MCF 10A (cell line): Measurements from ENCODE around the gene OR51B6. TPM values are rescaled to one million over a fixed set of nuclear protein-coding genes. Genes with fewer than 3 reads are reported as not detected.

Experiments used
- Bru-seq: library from RNA; stranded (reverse); fragments of 400-500 nt; gene quantifications from one replicate; lab custom pipeline; 2021; lab: Mats Ljungman, UMichigan
- BruChase-seq, 2 experiments: library from RNA; stranded (reverse); fragments of 400-500 nt; gene quantifications; one replicate each; lab custom pipeline; 2021; lab: Mats Ljungman, UMichigan
- BruUV-seq: library from RNA; stranded (reverse); fragments of 400-500 nt; replicated peaks from 2 replicates; lab custom pipeline; 2021; lab: Mats Ljungman, UMichigan
- CTCF ChIA-PET: fragments of 300-600 bp; sonication (Branson Sonifier 250); formaldehyde crosslinking; extraction: SDS; loops from one replicate; lab custom pipeline; 2021; ENCODE audit warnings: antibody characterized with exemption, inconsistent platforms; lab: Yijun Ruan, JAX
- POLR2A ChIA-PET: fragments of 300-600, 350-650 bp; sonication (Branson Sonifier 250); formaldehyde crosslinking; extraction: SDS; loops from one replicate; lab custom pipeline; 2020; ENCODE audit warnings: antibody characterized with exemption, inconsistent platforms; lab: Yijun Ruan, JAX
- DNase-seq: peaks from one replicate; pipeline ENCODE4 v3.0.0-alpha.2; 2018; ENCODE audit not compliant: unreplicated experiment
- H3K27ac Mint-ChIP-seq: one replicate; pipeline ENCODE4 v1.8.0; 2022; ENCODE audit warnings: mild to moderate bottlenecking, low read depth, mixed read lengths; ENCODE audit not compliant: unreplicated experiment
- H3K27me3 Mint-ChIP-seq: one replicate; pipeline ENCODE4 v1.8.0; 2022; ENCODE audit warnings: mixed read lengths; ENCODE audit not compliant: insufficient read depth, unreplicated experiment
- H3K36me3 Mint-ChIP-seq: one replicate; pipeline ENCODE4 v1.8.0; 2022; ENCODE audit warnings: mild to moderate bottlenecking, moderate library complexity, mixed read lengths; ENCODE audit not compliant: insufficient read depth, unreplicated experiment
- H3K4me1 Mint-ChIP-seq: one replicate; pipeline ENCODE4 v1.8.0; 2022; ENCODE audit warnings: mixed read lengths; ENCODE audit not compliant: insufficient read depth, unreplicated experiment
- H3K4me3 Mint-ChIP-seq: one replicate; pipeline ENCODE4 v1.8.0; 2022; ENCODE audit warnings: mild to moderate bottlenecking, moderate library complexity, mixed read lengths; ENCODE audit not compliant: unreplicated experiment
- H3K9me3 Mint-ChIP-seq: one replicate; pipeline ENCODE4 v1.8.0; 2022; ENCODE audit warnings: mixed read lengths; ENCODE audit not compliant: unreplicated experiment
- intact Hi-C: fragments of 100-400 bp; cut with micrococcal nuclease; formaldehyde crosslinking; loops from 2 replicates; pipeline ENCODE4 v1.14.1; 2022
- long read RNA-seq: library from polyadenylated mRNA; stranded (forward); transcript quantifications from one replicate; pipeline ENCODE4 v2.0.0, GENCODE V29; 2022
- total RNA-seq: library from RNA; stranded (reverse); gene quantifications from 2 replicates; pipeline ENCODE4 v1.2.3, GENCODE V29; 2022
- TF ChIP-seq, protein P1 (sequence below): fragments of 200-600 bp; IDR thresholded peaks from one replicate; pipeline ENCODE4 v1.8.0; 2022; ENCODE audit warnings: antibody characterized with exemption, mild to moderate bottlenecking; ENCODE audit not compliant: unreplicated experiment

Gene OR51B6, protein sequence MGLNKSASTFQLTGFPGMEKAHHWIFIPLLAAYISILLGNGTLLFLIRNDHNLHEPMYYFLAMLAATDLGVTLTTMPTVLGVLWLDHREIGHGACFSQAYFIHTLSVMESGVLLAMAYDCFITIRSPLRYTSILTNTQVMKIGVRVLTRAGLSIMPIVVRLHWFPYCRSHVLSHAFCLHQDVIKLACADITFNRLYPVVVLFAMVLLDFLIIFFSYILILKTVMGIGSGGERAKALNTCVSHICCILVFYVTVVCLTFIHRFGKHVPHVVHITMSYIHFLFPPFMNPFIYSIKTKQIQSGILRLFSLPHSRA
- total RNA-seq, result not detected in 2 replicates
- not detected for Bru-seq, nascent RNA
- BruChase-seq, experiment 1, labeled RNA remaining after a 6-hour chase, result not detected
- BruChase-seq, experiment 2, labeled RNA remaining after a 2-hour chase, result not detected
- long read RNA-seq, result 0 reads

- H3K27ac Mint-ChIP-seq, result no peak within 1 kb of the TSS
- DNase-seq, result no peak
- H3K36me3 Mint-ChIP-seq, result no peaks in the 10 kb centered on the region
- POLR2A ChIA-PET, result no interaction called here
- CTCF ChIA-PET, result no interaction called here
- no peaks in the 10 kb centered on the region for H3K4me1 Mint-ChIP-seq
- H3K9me3 Mint-ChIP-seq, result no peaks in the 10 kb centered on the region
- intact Hi-C loops, result no loop called here
- peaks cover 29% of the 10 kb centered on the region for H3K27me3 Mint-ChIP-seq
- TF ChIP-seq, protein P1, sequence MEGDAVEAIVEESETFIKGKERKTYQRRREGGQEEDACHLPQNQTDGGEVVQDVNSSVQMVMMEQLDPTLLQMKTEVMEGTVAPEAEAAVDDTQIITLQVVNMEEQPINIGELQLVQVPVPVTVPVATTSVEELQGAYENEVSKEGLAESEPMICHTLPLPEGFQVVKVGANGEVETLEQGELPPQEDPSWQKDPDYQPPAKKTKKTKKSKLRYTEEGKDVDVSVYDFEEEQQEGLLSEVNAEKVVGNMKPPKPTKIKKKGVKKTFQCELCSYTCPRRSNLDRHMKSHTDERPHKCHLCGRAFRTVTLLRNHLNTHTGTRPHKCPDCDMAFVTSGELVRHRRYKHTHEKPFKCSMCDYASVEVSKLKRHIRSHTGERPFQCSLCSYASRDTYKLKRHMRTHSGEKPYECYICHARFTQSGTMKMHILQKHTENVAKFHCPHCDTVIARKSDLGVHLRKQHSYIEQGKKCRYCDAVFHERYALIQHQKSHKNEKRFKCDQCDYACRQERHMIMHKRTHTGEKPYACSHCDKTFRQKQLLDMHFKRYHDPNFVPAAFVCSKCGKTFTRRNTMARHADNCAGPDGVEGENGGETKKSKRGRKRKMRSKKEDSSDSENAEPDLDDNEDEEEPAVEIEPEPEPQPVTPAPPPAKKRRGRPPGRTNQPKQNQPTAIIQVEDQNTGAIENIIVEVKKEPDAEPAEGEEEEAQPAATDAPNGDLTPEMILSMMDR, result no peak
- no peak within 1 kb of the TSS for H3K4me3 Mint-ChIP-seq
- no TSS peak for BruUV-seq
These were observed at the start of gene OR51B6 for GRCh38 chr11:5351208-5351607. Gene OR51B6 (plus strand): TSS chr11:5351508. CDS start chr11:5351508, 0 bp downstream.

GRCh38 chr11:5301846-5302245, 49.5 kb upstream of the OR51B6 start, which contains the start of gene OR51B4:
Gene OR51B4 (minus strand): TSS chr11:5301946. CDS start chr11:5301946, 0 bp downstream.
- Mint-ChIP-seq H3K27me3 (peaks cover 66% of the 10 kb centered on the region), H3K9me3 (no peaks in the 10 kb centered on the region), H3K4me1 (no peaks in the 10 kb centered on the region), H3K36me3 (no peaks in the 10 kb centered on the region), H3K27ac (no peak within 1 kb of the TSS), H3K4me3 (no peak within 1 kb of the TSS)
- TF ChIP-seq, protein P1, result no peak
- intact Hi-C loops, result no loop called here
- ChIA-PET POLR2A (no interaction called here), CTCF (interaction anchor here (0.6 kb wide), 1 partner anchor 11 kb away, joined by 3 read pairs; no protein-coding TSS in a partner anchor)
- no TSS peak for BruUV-seq
- DNase-seq, result no peak

DNA sequence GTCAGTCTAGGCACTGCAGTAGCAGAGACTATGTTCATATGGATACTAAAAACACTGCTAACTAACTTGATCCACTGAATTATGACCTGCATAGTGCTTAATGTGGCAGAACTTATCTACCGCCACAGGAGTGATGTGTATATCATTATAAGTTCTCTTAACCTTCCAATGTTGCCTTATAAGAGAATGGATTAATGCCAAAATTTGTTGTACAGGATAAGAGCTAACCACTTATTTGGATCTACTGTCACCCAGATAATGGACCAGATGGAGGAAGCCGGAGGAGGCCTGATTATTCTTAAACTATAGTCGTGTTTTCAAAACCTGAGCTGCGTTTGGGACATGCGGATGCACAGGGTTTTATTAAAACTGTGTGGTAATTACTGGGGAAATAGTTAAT, 47.7 kb upstream of the OR51B6 start:
- ChIA-PET CTCF (interaction anchor here (1.9 kb wide), 1 partner anchor 100 kb away, joined by 4 read pairs; no protein-coding TSS in a partner anchor), POLR2A (no interaction called here)
- no peaks in the 10 kb centered on the region for H3K4me1 Mint-ChIP-seq
- TF ChIP-seq, protein P1, result no peak
- H3K27me3 Mint-ChIP-seq, result peaks cover 66% of the 10 kb centered on the region
- H3K9me3 Mint-ChIP-seq, result no peaks in the 10 kb centered on the region
- H3K27ac Mint-ChIP-seq, result no peak overlapping the region
- DNase-seq, result no peak
- H3K4me3 Mint-ChIP-seq, result no peak overlapping the region
- intact Hi-C loops, result no loop called here
- no peaks in the 10 kb centered on the region for H3K36me3 Mint-ChIP-seq
- no TSS peak for BruUV-seq

DNA sequence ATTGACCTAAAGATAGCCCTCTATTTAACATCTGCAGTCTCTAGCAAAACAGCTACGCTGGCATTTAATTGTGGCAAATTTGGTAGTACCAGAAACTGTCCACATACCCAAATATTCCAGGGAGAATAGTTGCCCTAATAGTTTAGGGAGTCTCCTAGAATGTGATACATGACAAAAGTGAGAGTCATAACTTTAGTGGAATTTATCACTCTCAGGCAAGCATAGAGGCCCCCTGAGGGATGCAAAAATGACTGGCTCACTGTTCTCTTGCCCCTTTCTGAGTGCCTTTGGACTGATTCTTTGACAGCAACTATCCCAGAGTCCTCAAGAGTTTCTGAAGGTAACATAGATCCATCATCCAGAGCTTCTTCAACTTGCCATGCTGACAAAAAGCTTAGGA, 47.3 kb upstream of the OR51B6 start:
- CTCF ChIA-PET, result interaction anchor here (1.9 kb wide), 1 partner anchor 101 kb away, joined by 4 read pairs; no protein-coding TSS in a partner anchor
- Mint-ChIP-seq H3K27me3 (peaks cover 62% of the 10 kb centered on the region), H3K36me3 (no peaks in the 10 kb centered on the region)

More for the DNA sequence above, 47.3 kb upstream of the OR51B6 start:
- Mint-ChIP-seq H3K27ac (no peak overlapping the region), H3K4me1 (no peaks in the 10 kb centered on the region), H3K4me3 (no peak overlapping the region), H3K9me3 (no peaks in the 10 kb centered on the region)
- no TSS peak for BruUV-seq
- TF ChIP-seq, protein P1, result no peak
- no peak for DNase-seq
- POLR2A ChIA-PET, result no interaction called here
- intact Hi-C loops, result no loop called here
